ENCODE data around the gene ANAPC13.

ANAPC13 gene

GRCh38 chr3:134503266-134503665 is 17.5 kb upstream of the ANAPC13 start:
- intact Hi-C loops (cut with micrococcal nuclease): no loop called here
- Mint-ChIP-seq H3K9me3 (peaks cover 30% of the 10 kb centered on the region), H3K4me3 (no peak overlapping the region), H3K27ac (no peak overlapping the region), H3K36me3 (ENCODE audit: low read depth) (peaks cover 80% of the 10 kb centered on the region), H3K27me3 (no peaks in the 10 kb centered on the region), H3K4me1 (ENCODE audit: low read depth) (peaks cover 31% of the 10 kb centered on the region)

- Mint-ChIP-seq H3K4me1 (ENCODE audit: low read depth) (peaks cover 24% of the 10 kb centered on the region), H3K4me3 (no peak overlapping the region), H3K27ac (peak overlapping the region; percentile 19), H3K27me3 (no peaks in the 10 kb centered on the region), H3K9me3 (peaks cover 8% of the 10 kb centered on the region), H3K36me3 (ENCODE audit: low read depth) (peaks cover 63% of the 10 kb centered on the region)
- intact Hi-C loops (cut with micrococcal nuclease): no loop called here
Measured at GRCh38 chr3:134496471-134497071, 10.8 kb upstream of the ANAPC13 start.

- H3K9me3 Mint-ChIP-seq: peaks cover 8% of the 10 kb centered on the region
- no peaks in the 10 kb centered on the region for H3K27me3 Mint-ChIP-seq
- peaks cover 22% of the 10 kb centered on the region for H3K4me1 Mint-ChIP-seq (ENCODE audit: low read depth)
- H3K27ac Mint-ChIP-seq: no peak overlapping the region
- intact Hi-C loops (cut with micrococcal nuclease): no loop called here
- H3K36me3 Mint-ChIP-seq (ENCODE audit: low read depth): peaks cover 57% of the 10 kb centered on the region
- H3K4me3 Mint-ChIP-seq: no peak overlapping the region
Measured at GRCh38 chr3:134495980-134496379, 10.2 kb upstream of the ANAPC13 start.

- Mint-ChIP-seq H3K27ac (no peak overlapping the region), H3K9me3 (peaks cover 8% of the 10 kb centered on the region), H3K27me3 (no peaks in the 10 kb centered on the region), H3K4me3 (no peak overlapping the region), H3K36me3 (ENCODE audit: low read depth) (peaks cover 42% of the 10 kb centered on the region), H3K4me1 (ENCODE audit: low read depth) (peaks cover 22% of the 10 kb centered on the region)
- intact Hi-C loops (cut with micrococcal nuclease): no loop called here
Measured at GRCh38 chr3:134494495-134494894, 8.7 kb upstream of the ANAPC13 start.

DNA sequence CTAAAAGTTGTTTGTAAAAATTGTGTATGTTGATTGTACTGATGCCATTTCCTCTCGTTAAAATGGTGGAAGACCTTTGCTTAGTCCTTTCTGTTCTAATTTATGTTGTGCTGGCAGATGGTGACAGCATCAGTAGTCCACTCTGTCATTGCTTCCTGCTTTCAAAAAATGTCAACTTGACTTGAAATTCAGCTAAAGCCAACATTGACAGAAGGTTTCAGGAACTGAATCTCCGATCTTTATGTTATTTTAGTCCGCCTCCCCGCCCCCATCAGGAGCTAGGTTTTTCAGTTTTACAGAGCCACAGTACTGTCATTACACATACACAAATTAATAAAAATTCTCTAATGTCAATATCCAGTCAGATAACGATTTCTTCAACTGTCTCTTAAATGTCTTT is 1.6 kb upstream of the ANAPC13 start:
- H3K9me3 Mint-ChIP-seq: no peaks in the 10 kb centered on the region
- intact Hi-C loops (cut with micrococcal nuclease): loop anchor here (5.0 kb wide), 2 partner anchors 235 to 915 kb away; partner anchors contain the start of genes CDV3 and RYK
- H3K27me3 Mint-ChIP-seq: no peaks in the 10 kb centered on the region
- peak overlapping the region; percentile 56 for H3K4me3 Mint-ChIP-seq
- peaks cover 46% of the 10 kb centered on the region for H3K4me1 Mint-ChIP-seq (ENCODE audit: low read depth)
- H3K27ac Mint-ChIP-seq: peak overlapping the region; percentile 98
- peaks cover 33% of the 10 kb centered on the region for H3K36me3 Mint-ChIP-seq (ENCODE audit: low read depth)

DNA sequence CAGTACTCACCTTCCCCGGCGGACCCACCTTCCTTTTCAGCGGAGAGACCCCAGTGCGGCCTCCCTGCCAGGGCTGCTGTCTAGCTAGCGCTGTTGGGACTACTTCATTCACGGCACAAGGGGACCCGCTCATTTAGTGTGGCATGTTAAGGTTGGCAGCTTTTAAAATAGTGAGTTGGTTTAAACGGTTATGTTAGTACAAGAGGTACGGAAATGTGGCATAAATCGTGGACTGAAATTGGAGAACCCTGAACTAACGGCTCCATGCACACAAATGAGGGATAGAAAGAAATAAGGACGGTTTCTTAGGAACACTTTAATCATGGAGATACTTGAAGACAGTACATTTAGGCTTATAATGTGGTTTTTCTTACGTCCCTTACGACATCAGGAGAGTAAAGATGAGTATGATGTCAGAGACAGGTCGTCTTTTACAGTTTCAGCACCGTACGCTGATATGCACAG is 824 bp upstream of the ANAPC13 start:
- Mint-ChIP-seq H3K27me3 (no peaks in the 10 kb centered on the region), H3K4me3 (peak overlapping the region; percentile 89), H3K4me1 (ENCODE audit: low read depth) (peaks cover 48% of the 10 kb centered on the region), H3K27ac (peak overlapping the region; percentile 98), H3K36me3 (ENCODE audit: low read depth) (peaks cover 38% of the 10 kb centered on the region), H3K9me3 (no peaks in the 10 kb centered on the region)
- intact Hi-C loops (cut with micrococcal nuclease): loop anchor here (5.0 kb wide), 2 partner anchors 234 to 914 kb away; partner anchors contain the start of genes CDV3 and RYK

DNA sequence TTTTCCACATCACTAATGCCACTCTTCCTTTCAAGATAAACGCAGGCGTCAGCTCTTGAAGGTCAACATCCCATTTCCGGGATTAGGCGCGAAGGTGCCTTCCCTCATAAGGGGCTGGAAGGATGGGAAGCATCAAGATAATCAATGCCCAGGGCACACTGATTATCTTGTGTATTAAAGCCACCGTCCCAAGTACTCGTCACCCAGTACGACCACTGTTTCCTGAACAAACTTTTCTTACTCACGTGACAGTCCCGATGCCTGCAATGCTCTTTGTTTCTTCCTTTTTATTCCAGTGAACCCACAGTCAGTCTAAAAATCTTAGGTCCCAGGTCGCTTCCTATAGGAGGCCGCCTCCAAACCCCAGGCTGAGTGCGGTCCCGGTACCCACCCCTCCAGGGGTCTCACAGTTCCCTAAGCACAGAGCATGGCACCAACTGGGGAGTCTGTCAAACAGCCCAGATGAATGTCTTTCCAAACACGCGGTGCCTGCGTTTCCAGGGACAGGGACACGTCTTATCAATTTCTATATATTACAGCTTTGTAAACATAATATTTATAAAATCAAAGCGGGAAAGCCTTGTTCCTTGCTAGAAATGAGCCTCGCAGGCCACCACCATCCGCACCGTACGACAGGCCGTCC is 589 bp downstream of the ANAPC13 start:
- H3K27ac Mint-ChIP-seq: peak overlapping the region; percentile 98
- peaks cover 52% of the 10 kb centered on the region for H3K36me3 Mint-ChIP-seq (ENCODE audit: low read depth)
- peak overlapping the region; percentile 89 for H3K4me3 Mint-ChIP-seq
- intact Hi-C loops (cut with micrococcal nuclease): loop anchor here (5.0 kb wide), 2 partner anchors 233 to 913 kb away; partner anchors contain the start of genes CDV3 and RYK
- no peaks in the 10 kb centered on the region for H3K9me3 Mint-ChIP-seq
- H3K27me3 Mint-ChIP-seq: no peaks in the 10 kb centered on the region
- H3K4me1 Mint-ChIP-seq (ENCODE audit: low read depth): peaks cover 48% of the 10 kb centered on the region

- intact Hi-C loops (cut with micrococcal nuclease): no loop called here
- H3K27ac Mint-ChIP-seq: peak overlapping the region; percentile 98
- H3K9me3 Mint-ChIP-seq: no peaks in the 10 kb centered on the region
- no peaks in the 10 kb centered on the region for H3K27me3 Mint-ChIP-seq
- peaks cover 46% of the 10 kb centered on the region for H3K4me1 Mint-ChIP-seq (ENCODE audit: low read depth)
- peaks cover 61% of the 10 kb centered on the region for H3K36me3 Mint-ChIP-seq (ENCODE audit: low read depth)
- peak overlapping the region; percentile 20 for H3K4me3 Mint-ChIP-seq
Measured at GRCh38 chr3:134483195-134483900, 2.4 kb downstream of the ANAPC13 start.

- intact Hi-C loops (cut with micrococcal nuclease): no loop called here
Measured at GRCh38 chr3:134482622-134483021, 3.2 kb downstream of the ANAPC13 start.

GRCh38 chr3:134481166-134481565 is 4.6 kb downstream of the ANAPC13 start:
- Mint-ChIP-seq H3K27me3 (no peaks in the 10 kb centered on the region), H3K4me1 (ENCODE audit: low read depth) (peaks cover 31% of the 10 kb centered on the region), H3K27ac (no peak overlapping the region), H3K36me3 (ENCODE audit: low read depth) (peaks cover 77% of the 10 kb centered on the region), H3K9me3 (no peaks in the 10 kb centered on the region), H3K4me3 (no peak overlapping the region)
- intact Hi-C loops (cut with micrococcal nuclease): no loop called here

More at GRCh38 chr3:134482622-134483021, 3.2 kb downstream of the ANAPC13 start:
- peaks cover 39% of the 10 kb centered on the region for H3K4me1 Mint-ChIP-seq (ENCODE audit: low read depth)
- H3K9me3 Mint-ChIP-seq: no peaks in the 10 kb centered on the region
- no peaks in the 10 kb centered on the region for H3K27me3 Mint-ChIP-seq
- H3K36me3 Mint-ChIP-seq (ENCODE audit: low read depth): peaks cover 68% of the 10 kb centered on the region
- peak overlapping the region; percentile 98 for H3K27ac Mint-ChIP-seq
- H3K4me3 Mint-ChIP-seq: no peak overlapping the region

DNA sequence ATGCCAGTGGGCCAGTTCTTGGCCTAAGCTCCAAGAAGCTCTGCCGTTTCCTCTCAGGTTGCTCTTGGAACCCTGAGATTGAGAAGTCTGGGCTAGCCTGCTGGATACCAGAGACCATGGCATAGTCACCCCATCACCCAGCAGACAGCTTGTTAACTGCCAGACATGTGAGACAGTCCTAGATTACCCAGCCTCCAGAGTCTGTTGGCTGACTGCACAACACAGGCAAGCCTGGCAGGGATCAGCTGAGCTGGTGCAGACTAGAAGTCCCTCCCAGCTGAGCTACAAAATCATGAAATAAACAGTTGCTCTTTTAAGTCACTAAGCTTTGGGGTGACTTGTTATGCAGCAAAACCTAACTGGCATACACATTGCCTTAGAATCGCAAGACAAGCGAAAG is 5.2 kb downstream of the ANAPC13 start:
- Mint-ChIP-seq H3K27ac (no peak overlapping the region), H3K4me3 (no peak overlapping the region), H3K9me3 (no peaks in the 10 kb centered on the region), H3K27me3 (no peaks in the 10 kb centered on the region), H3K36me3 (ENCODE audit: low read depth) (peaks cover 77% of the 10 kb centered on the region), H3K4me1 (ENCODE audit: low read depth) (peaks cover 31% of the 10 kb centered on the region)
- intact Hi-C loops (cut with micrococcal nuclease): no loop called here

- Mint-ChIP-seq H3K4me3 (no peak overlapping the region), H3K27ac (no peak overlapping the region), H3K36me3 (ENCODE audit: low read depth) (peaks cover 70% of the 10 kb centered on the region), H3K4me1 (ENCODE audit: low read depth) (peaks cover 13% of the 10 kb centered on the region), H3K27me3 (no peaks in the 10 kb centered on the region), H3K9me3 (no peaks in the 10 kb centered on the region)
- intact Hi-C loops (cut with micrococcal nuclease): no loop called here
Measured at GRCh38 chr3:134477938-134478337, 7.8 kb downstream of the ANAPC13 start.

DNA sequence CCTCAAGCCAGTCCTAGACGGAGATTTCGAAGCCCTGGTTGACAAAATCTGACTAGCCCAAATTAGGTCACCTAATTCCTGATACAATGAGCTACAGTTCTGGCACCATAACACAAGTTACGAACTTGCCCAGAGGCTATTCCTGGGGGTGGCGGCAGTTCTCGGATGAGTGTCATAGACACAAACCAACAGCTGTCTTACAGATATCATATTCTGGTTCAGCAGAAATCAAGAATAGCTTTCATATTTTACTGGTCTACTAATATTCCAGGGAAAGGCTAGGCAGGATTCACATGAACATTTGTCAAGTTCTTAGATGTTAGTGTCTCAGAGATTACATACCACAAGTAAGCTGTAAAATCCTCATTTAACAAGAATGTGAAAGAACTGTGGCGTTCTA is 8.8 kb downstream of the ANAPC13 start:
- peaks cover 61% of the 10 kb centered on the region for H3K36me3 Mint-ChIP-seq (ENCODE audit: low read depth)
- no peak overlapping the region for H3K27ac Mint-ChIP-seq

GRCh38 chr3:134476306-134476705 is 9.5 kb downstream of the ANAPC13 start:
- Mint-ChIP-seq H3K36me3 (ENCODE audit: low read depth) (peaks cover 62% of the 10 kb centered on the region), H3K9me3 (no peaks in the 10 kb centered on the region), H3K27me3 (no peaks in the 10 kb centered on the region), H3K4me1 (ENCODE audit: low read depth) (peaks cover 4% of the 10 kb centered on the region), H3K27ac (no peak overlapping the region), H3K4me3 (no peak overlapping the region)
- intact Hi-C loops (cut with micrococcal nuclease): no loop called here

More for the DNA sequence above, 8.8 kb downstream of the ANAPC13 start:
- Mint-ChIP-seq H3K4me3 (no peak overlapping the region), H3K27me3 (no peaks in the 10 kb centered on the region), H3K9me3 (no peaks in the 10 kb centered on the region), H3K4me1 (ENCODE audit: low read depth) (peaks cover 6% of the 10 kb centered on the region)
- intact Hi-C loops (cut with micrococcal nuclease): no loop called here

Measured in dendritic cell treated with granulocyte-macrophage colony-stimulating factor and Interleukin-4, amounts not matched to agents 40 ng/mL and 50 ng/mL, for 4 days (primary cell).